GM21723 (cell line): ENCODE results near the gene TRIM33.
"Not testable (repeated sequence)": the region's sequence is repeated elsewhere in the genome, so short reads cannot be mapped to it uniquely, and the experiment has no call there.

Experiments
- ATAC-seq: cut with Tn5 transposase; IDR thresholded peaks from one replicate; pipeline ENCODE4 v1.9.1; 2021; ENCODE audit warnings: mild to moderate bottlenecking, moderate library complexity; ENCODE audit not compliant: unreplicated experiment

The TRIM33 gene

GRCh38 chr1:114468710-114469468 is 42.1 kb downstream of the TRIM33 start:
- ATAC-seq = no peak

- ATAC-seq = no peak
These were observed 43.0 kb downstream of the TRIM33 start for GRCh38 chr1:114468047-114468446.

- no peak for ATAC-seq
These were observed 43.5 kb downstream of the TRIM33 start for GRCh38 chr1:114467491-114467890.

GRCh38 chr1:114466334-114467014 is 44.5 kb downstream of the TRIM33 start:
- no peak for ATAC-seq

- ATAC-seq = no peak
These were observed 48.0 kb downstream of the TRIM33 start for GRCh38 chr1:114462963-114463362.

- ATAC-seq = no peak
These were observed 48.7 kb downstream of the TRIM33 start for GRCh38 chr1:114462341-114462740.

GRCh38 chr1:114458237-114458777 is 52.7 kb downstream of the TRIM33 start:
- no peak for ATAC-seq

GRCh38 chr1:114457675-114458236 is 53.2 kb downstream of the TRIM33 start:
- ATAC-seq = no peak

- no peak for ATAC-seq
These were observed 54.4 kb downstream of the TRIM33 start for GRCh38 chr1:114456586-114456985.

- no peak for ATAC-seq
These were observed 55.8 kb downstream of the TRIM33 start for GRCh38 chr1:114455102-114455785.

GRCh38 chr1:114454539-114454938 is 56.5 kb downstream of the TRIM33 start:
- ATAC-seq = no peak

GRCh38 chr1:114453361-114453784 is 57.6 kb downstream of the TRIM33 start:
- no peak for ATAC-seq

GRCh38 chr1:114448370-114449036 is 62.5 kb downstream of the TRIM33 start:
- ATAC-seq = no peak

- ATAC-seq = no peak
These were observed 64.8 kb downstream of the TRIM33 start for GRCh38 chr1:114446198-114446597.

- not testable (repeated sequence) for ATAC-seq
These were observed 67.8 kb downstream of the TRIM33 start for GRCh38 chr1:114443226-114443625.

- ATAC-seq = no peak
These were observed 69.7 kb downstream of the TRIM33 start for GRCh38 chr1:114441332-114441731.

GRCh38 chr1:114439369-114439768 is 71.6 kb downstream of the TRIM33 start:
- no peak for ATAC-seq

- no peak for ATAC-seq
These were observed 73.2 kb downstream of the TRIM33 start for GRCh38 chr1:114437812-114438211.

GRCh38 chr1:114436799-114437198 is 74.2 kb downstream of the TRIM33 start:
- no peak for ATAC-seq

- ATAC-seq = no peak
These were observed 75.8 kb downstream of the TRIM33 start for GRCh38 chr1:114435088-114435715.
